ENCODE measurements around the gene SHROOM3.

The SHROOM3 gene

GRCh38 chr4:76494871-76495590 is 60.0 kb downstream of the SHROOM3 start:
- no peak for DNase-seq

- DNase-seq: no peak
Observed at GRCh38 chr4:76498550-76498949, 63.5 kb downstream of the SHROOM3 start.

GRCh38 chr4:76499461-76499860 is 64.4 kb downstream of the SHROOM3 start:
- DNase-seq: no peak

- no peak for DNase-seq
Observed at GRCh38 chr4:76502886-76503285, 67.9 kb downstream of the SHROOM3 start.

GRCh38 chr4:76504613-76505465 is 69.8 kb downstream of the SHROOM3 start:
- no peak for DNase-seq

GRCh38 chr4:76511947-76512346 is 76.9 kb downstream of the SHROOM3 start:
- no peak for DNase-seq

GRCh38 chr4:76513482-76513881 is 78.5 kb downstream of the SHROOM3 start:
- no peak for DNase-seq

- no peak for DNase-seq
Observed at GRCh38 chr4:76514087-76514486, 79.1 kb downstream of the SHROOM3 start.

- DNase-seq: no peak
Observed at GRCh38 chr4:76515975-76516843, 81.2 kb downstream of the SHROOM3 start.

- DNase-seq: no peak
Observed at GRCh38 chr4:76518241-76518640, 83.2 kb downstream of the SHROOM3 start.

- DNase-seq: no peak
Observed at GRCh38 chr4:76523593-76523992, 88.6 kb downstream of the SHROOM3 start.

GRCh38 chr4:76525751-76526150 is 90.7 kb downstream of the SHROOM3 start:
- DNase-seq: no peak

- no peak for DNase-seq
Observed at GRCh38 chr4:76526585-76526990, 91.6 kb downstream of the SHROOM3 start.

GRCh38 chr4:76527666-76528065 is 92.6 kb downstream of the SHROOM3 start:
- DNase-seq: no peak

- no peak for DNase-seq
Observed at GRCh38 chr4:76531597-76531996, 96.6 kb downstream of the SHROOM3 start.

GRCh38 chr4:76532805-76533204 is 97.8 kb downstream of the SHROOM3 start:
- no peak for DNase-seq

GRCh38 chr4:76533314-76533713 is 98.3 kb downstream of the SHROOM3 start:
- DNase-seq: no peak

GRCh38 chr4:76535603-76536372 is 100.8 kb downstream of the SHROOM3 start:
- no peak for DNase-seq

- no peak for DNase-seq
Observed at GRCh38 chr4:76536373-76536689, 101.3 kb downstream of the SHROOM3 start.

- no peak for DNase-seq
Observed at GRCh38 chr4:76538296-76538695, 103.3 kb downstream of the SHROOM3 start.

GRCh38 chr4:76539979-76540378 is 105.0 kb downstream of the SHROOM3 start:
- no peak for DNase-seq

- DNase-seq: no peak
Observed at GRCh38 chr4:76540486-76540885, 105.5 kb downstream of the SHROOM3 start.

- DNase-seq: no peak
Observed at GRCh38 chr4:76543378-76543777, 108.3 kb downstream of the SHROOM3 start.

All from T-helper 9 cell (primary cell).